G401.6 (cell line): ENCODE results near the gene NTN4.
"Not testable (repeated sequence)": the region's sequence is repeated elsewhere in the genome, so short reads cannot be mapped to it uniquely, and the experiment has no call there.

Experiments
- FAIRE-seq: peaks from 2 replicates; lab custom pipeline; 2012; peaks lifted over from hg19 to GRCh38; lab: Jason Lieb, UNC

NTN4 gene

GRCh38 chr12:95796225-95796981 lies 5.8 kb upstream of the NTN4 start:
- no peak for FAIRE-seq

GRCh38 chr12:95790917-95791849 lies 619 bp upstream of the NTN4 start:
- FAIRE-seq = no peak

GRCh38 chr12:95789126-95790032 lies 1.2 kb downstream of the NTN4 start:
- no peak for FAIRE-seq

- peak; percentile 63 for FAIRE-seq
These were observed 1.9 kb downstream of the NTN4 start for GRCh38 chr12:95788637-95789036.

GRCh38 chr12:95787274-95787818 lies 3.2 kb downstream of the NTN4 start:
- no peak for FAIRE-seq

- FAIRE-seq = no peak
These were observed 5.6 kb downstream of the NTN4 start for GRCh38 chr12:95784915-95785314.

- FAIRE-seq = no peak
These were observed 6.3 kb downstream of the NTN4 start for GRCh38 chr12:95784286-95784685.

GRCh38 chr12:95775466-95775865 lies 15.1 kb downstream of the NTN4 start:
- not testable (repeated sequence) for FAIRE-seq

- FAIRE-seq = no peak
These were observed 16.1 kb downstream of the NTN4 start for GRCh38 chr12:95774311-95775045.

- no peak for FAIRE-seq
These were observed 17.2 kb downstream of the NTN4 start for GRCh38 chr12:95773320-95773719.

GRCh38 chr12:95767703-95768102 lies 22.9 kb downstream of the NTN4 start:
- no peak for FAIRE-seq

GRCh38 chr12:95766356-95767019 lies 24.1 kb downstream of the NTN4 start:
- peak; percentile 11 for FAIRE-seq

GRCh38 chr12:95764848-95765247 lies 25.7 kb downstream of the NTN4 start:
- no peak for FAIRE-seq

GRCh38 chr12:95763809-95764253 lies 26.7 kb downstream of the NTN4 start:
- FAIRE-seq = no peak

GRCh38 chr12:95762123-95762785 lies 28.3 kb downstream of the NTN4 start:
- FAIRE-seq = no peak

- FAIRE-seq = no peak
These were observed 30.2 kb downstream of the NTN4 start for GRCh38 chr12:95760371-95760770.

GRCh38 chr12:95759718-95760117 lies 30.8 kb downstream of the NTN4 start:
- FAIRE-seq = no peak

- FAIRE-seq = no peak
These were observed 31.5 kb downstream of the NTN4 start for GRCh38 chr12:95759039-95759438.

- no peak for FAIRE-seq
These were observed 34.2 kb downstream of the NTN4 start for GRCh38 chr12:95756362-95756761.

- no peak for FAIRE-seq
These were observed 35.2 kb downstream of the NTN4 start for GRCh38 chr12:95755261-95755865.
